NCI-H1105 (cell line): Measurements from ENCODE around the gene LTBR.

ENCODE experiments used
- DNase-seq: peaks from one replicate; lab custom pipeline; 2025; lab: John Stamatoyannopoulos, UW

The LTBR gene

GRCh38 chr12:6384499-6385436, 806 bp downstream of the LTBR start:
- no peak for DNase-seq

- no peak for DNase-seq
Observed at GRCh38 chr12:6386038-6386437, 2.1 kb downstream of the LTBR start.

GRCh38 chr12:6386491-6386890, 2.5 kb downstream of the LTBR start:
- DNase-seq: no peak

- DNase-seq: no peak
Observed at GRCh38 chr12:6387541-6387940, 3.6 kb downstream of the LTBR start.

- DNase-seq: no peak
Observed at GRCh38 chr12:6390084-6390799, 6.3 kb downstream of the LTBR start.

GRCh38 chr12:6391013-6391412, 7.1 kb downstream of the LTBR start:
- no peak for DNase-seq

- no peak for DNase-seq
Observed at GRCh38 chr12:6392504-6392903, 8.5 kb downstream of the LTBR start.

- no peak for DNase-seq
Observed at GRCh38 chr12:6393109-6393508, 9.1 kb downstream of the LTBR start.

GRCh38 chr12:6394398-6394797, 10.4 kb downstream of the LTBR start:
- no peak for DNase-seq

- DNase-seq: no peak
Observed at GRCh38 chr12:6396031-6396430, 12.1 kb downstream of the LTBR start.

- DNase-seq: no peak
Observed at GRCh38 chr12:6399884-6400644, 16.1 kb downstream of the LTBR start.

GRCh38 chr12:6404390-6404789, 20.4 kb downstream of the LTBR start:
- no peak for DNase-seq

GRCh38 chr12:6405963-6406362, 22.0 kb downstream of the LTBR start:
- DNase-seq: no peak

GRCh38 chr12:6407236-6407954, 23.4 kb downstream of the LTBR start:
- no peak for DNase-seq

- DNase-seq: no peak
Observed at GRCh38 chr12:6416596-6416995, 32.6 kb downstream of the LTBR start.

GRCh38 chr12:6418796-6419195, 34.8 kb downstream of the LTBR start:
- DNase-seq: no peak

GRCh38 chr12:6420364-6420763, 36.4 kb downstream of the LTBR start:
- no peak for DNase-seq

- peak; percentile 81 for DNase-seq
Observed at GRCh38 chr12:6423267-6424007, 39.5 kb downstream of the LTBR start.

GRCh38 chr12:6424008-6424347, 40.0 kb downstream of the LTBR start:
- DNase-seq: no peak

GRCh38 chr12:6424866-6425265, 40.9 kb downstream of the LTBR start:
- DNase-seq: no peak
